Urothelium cell line (cell line): ENCODE measurements around the gene CCR3.

ENCODE experiments used
- DNase-seq: peaks from one replicate; pipeline ENCODE4 v3.0.0; 2011; ENCODE audit warnings: low spot score, mixed read lengths
- FAIRE-seq: peaks from 2 replicates; lab custom pipeline; 2011; peaks lifted over from hg19 to GRCh38; lab: Jason Lieb, UNC

Gene CCR3

GRCh38 chr3:46270474-46270873 is 28.2 kb downstream of the CCR3 start:
- DNase-seq (no peak), FAIRE-seq (no peak)

DNA sequence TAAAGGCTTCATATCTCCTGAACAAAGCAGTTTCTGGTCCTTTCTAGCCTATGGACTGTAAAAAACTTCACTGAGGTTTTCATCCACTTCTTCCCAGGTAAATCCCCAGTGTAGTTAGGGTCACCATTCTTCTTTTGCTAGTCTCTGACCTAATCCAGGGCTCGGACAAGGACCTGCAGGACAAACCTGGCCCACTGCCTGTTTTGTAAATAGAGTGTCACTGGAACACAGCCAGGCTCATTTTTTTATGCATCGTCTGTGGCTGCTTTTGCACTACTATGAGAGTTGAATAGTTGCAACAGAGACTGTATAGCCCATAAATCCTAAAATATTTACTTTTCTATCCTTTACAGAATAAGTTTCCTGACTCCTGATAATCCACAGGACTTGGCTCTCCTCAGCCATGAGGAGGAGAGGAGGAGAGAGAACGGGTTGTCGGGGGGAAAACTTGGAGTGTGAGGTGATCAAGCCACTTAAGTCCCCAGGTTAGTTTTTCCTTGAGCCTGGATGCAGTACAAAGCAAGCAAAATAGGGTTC is 29.0 kb downstream of the CCR3 start:
- DNase-seq (no peak), FAIRE-seq (no peak)

DNA sequence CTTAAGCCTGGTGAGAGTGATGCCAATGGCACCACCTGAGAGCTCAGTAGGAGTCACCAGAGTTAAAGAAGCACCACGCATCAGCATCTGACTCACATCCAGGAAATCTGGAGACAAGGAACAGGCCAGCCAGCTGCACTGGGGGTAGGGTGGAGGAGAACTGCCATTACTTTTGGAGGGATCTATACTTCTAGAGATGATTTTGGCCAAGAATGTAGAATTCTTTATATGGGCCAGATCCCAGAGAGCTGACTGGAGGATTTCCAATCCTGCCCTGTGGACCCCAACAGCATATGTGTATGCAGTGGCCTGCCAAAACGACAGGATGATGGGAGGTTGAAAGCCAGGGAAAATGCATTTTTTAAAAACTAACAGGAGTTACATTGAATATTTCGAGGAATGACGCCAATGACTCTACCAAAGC is 29.8 kb downstream of the CCR3 start:
- FAIRE-seq: no peak
- peak; percentile 34 for DNase-seq

DNA sequence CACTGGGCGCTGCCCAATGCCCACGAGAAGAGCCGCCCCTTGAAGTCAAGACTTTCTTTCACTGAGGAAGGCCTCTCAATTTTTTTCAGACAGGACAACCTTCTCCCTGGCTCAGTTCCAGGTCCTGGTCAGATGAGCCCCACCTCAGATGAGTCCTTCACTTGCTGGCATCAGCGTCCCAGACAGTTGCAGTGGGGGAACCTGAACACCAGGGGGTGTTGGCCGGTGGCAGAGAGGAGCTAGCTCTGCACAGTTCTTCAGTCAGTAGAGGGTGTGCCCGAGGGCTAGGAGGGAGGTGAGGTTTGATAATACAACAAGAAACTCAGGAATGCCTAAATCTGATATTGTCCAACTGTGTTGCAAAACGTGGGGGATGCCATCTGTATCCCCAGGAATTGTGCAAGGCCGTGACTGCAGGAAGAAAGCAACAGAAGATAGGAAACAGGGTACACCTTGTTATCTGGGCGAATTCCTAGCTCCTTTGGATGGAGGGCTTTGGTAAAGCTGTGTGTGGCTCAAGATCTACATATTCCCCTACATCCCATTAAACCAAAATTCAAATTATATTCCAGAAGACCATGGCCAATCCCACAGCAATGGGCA is 34.3 kb downstream of the CCR3 start:
- no peak for FAIRE-seq
- DNase-seq: peak; percentile 25

DNA sequence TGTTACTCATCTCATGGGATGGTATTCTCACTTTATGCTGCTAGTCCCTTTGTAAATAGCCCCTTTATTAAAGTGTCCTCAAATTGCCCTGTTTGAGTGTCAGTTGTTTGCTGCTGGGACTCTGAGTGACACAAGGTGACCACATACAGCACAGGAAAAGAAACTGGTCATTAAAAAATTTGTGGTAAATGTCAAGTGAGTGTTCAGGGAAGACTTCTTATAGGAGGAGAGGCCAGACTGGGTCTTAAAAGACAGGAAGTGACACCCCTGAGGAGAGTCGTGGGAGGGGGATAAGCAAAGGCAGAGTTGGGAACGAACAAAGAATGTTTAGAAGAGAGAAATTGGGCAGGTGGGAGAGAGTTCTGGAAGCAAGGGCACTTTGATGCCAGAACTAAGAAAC is 35.2 kb downstream of the CCR3 start:
- FAIRE-seq (no peak), DNase-seq (no peak)

DNA sequence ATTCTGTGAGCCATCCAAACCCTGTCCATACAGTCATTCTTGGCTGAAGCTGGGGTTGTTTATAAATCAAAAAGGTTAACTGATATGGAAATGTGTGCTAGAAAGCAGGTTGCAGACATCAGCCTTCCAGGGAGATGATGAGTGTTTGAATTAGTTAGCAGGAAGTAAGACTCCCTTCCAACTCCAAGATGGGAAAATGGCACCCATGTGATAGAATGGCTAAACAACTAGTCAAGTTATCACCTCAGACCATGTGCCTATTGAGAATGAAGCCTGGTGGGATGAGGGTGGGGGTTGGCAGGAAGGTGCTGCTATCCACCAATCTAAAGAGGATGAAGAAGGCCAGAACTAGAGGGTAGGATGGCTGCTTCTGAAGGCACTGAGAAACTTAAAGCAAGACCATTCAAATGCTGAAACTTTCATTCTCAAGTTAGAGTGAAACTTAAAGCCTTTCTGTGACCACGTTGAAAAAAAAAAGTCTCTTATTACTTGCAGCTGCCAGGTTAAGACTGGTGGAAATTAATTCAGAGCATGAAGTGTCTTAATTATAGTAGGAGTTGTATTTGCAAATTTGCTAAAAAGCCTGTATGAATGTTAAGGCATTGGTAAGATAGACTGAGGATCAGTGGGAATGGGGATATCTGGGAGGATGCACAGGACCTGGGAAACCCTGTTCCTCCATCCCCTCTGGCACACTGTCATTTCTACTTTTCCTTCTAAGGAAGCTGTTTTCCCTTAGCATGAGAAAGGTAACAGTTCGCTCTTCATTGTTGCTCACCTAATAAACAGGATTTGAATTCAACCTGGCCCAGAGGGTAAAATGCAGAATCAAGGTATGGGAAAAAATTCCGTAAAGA is 36.8 kb downstream of the CCR3 start:
- DNase-seq: no peak
- no peak for FAIRE-seq

- FAIRE-seq (peak; percentile 17), DNase-seq (peak; percentile 67)
Observed at GRCh38 chr3:46280105-46280797, 38.0 kb downstream of the CCR3 start.

DNA sequence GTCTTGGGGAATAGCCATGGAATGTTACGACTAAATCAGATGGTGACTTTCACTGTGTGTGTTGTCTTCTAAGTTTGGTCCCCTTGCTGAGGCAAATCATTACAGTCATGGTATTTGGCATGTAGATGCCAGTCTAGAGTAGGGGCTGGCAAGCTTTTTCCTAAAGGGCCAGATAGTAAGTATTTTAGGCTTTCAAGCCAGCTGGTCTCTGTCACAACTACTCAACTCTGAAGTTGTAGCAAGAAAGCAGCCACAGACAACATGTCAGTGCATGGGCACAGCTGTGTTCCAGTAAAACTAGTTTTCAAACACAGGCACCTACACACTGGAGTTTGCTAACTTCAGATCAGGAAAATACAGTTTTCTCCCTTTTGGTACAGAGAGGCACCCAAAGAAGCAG is 39.3 kb downstream of the CCR3 start:
- DNase-seq (no peak), FAIRE-seq (no peak)

- DNase-seq: no peak
- FAIRE-seq: no peak
Observed at GRCh38 chr3:46282041-46282440, 39.8 kb downstream of the CCR3 start.

DNA sequence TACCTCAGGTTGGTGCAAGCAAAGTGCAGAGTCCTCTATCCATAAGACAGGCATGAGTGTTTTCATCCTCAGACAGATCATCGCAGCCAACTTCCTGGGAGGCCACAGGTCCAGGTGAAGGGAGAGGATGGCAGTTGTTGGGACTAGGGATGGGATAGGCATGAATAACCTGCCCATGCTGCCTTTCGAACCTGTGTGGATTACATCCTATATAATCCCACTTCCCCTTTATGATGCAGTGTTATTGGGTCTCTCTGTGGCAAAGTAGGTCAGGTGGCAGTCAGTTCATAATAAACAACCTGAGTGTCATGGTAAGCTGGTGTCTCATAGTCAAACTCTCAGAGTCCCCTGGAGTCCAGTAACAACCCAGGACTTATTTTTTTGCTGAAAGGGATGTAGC is 40.4 kb downstream of the CCR3 start:
- DNase-seq (no peak), FAIRE-seq (no peak)

GRCh38 chr3:46283881-46284450 is 41.7 kb downstream of the CCR3 start:
- no peak for FAIRE-seq
- DNase-seq: no peak

DNA sequence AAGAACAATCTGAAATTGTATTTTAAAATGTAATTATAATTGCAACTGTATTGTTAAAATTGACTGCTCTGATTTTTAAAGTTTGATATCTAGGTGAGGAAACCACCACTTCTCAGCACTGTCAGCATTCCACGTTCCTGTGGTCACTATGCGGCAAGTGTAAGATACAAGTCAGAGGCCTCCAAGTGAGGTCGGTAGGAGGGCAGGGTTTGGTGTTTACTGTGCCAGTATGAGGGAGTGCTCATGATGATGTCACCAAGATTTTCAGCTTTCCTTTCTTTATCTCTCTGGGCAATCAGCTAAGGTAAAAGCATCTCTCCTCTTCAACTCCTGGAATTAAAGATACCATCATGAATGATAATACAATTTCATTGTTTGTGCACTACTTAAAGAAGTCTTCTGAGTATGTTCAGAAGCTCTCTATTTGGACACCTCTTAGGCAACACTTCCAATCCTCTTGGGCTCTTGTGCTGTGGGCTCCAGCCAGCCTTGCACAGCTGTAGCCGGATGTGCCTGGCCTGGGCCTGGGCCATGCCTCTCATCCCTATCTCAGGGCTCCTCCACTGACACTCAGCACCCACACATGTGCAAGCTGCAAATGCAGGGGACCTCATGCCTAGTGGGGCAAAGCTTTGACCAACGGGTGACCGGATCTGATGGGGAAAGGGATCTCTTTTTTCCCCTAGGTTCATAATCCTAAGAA is 42.9 kb downstream of the CCR3 start:
- FAIRE-seq: no peak

GRCh38 chr3:46285931-46286619 is 43.8 kb downstream of the CCR3 start:
- DNase-seq: no peak
- no peak for FAIRE-seq

More for the DNA sequence above, 42.9 kb downstream of the CCR3 start:
- no peak for DNase-seq

DNA sequence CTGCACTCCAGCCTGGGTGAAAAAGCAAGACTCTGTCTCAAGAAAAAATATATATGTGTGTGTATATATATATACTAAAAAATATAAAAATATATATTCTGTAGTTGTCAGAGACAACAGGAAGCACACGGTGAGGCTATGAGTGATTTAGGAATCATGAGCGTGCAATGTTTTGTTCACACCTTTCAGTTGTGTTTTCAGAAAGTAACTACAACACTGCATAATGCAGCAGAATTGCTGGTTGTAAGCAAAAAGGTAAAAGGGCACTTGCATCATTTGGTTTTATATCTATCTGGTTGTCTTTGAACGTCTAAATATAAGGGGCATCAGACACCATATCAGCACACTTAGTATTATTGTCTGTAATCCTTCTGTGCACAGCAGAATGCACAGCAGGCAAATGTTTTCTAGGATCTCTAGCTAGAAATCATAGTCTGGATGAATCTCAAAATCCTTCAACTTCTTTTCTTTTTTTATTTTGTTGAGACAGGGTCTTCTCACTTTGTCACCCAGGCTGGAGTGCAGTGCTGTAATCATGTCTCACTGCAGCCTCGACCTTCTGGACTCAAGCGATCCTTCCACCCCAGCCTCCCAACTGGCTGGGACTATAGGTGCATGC is 44.8 kb downstream of the CCR3 start:
- FAIRE-seq: no peak

DNA sequence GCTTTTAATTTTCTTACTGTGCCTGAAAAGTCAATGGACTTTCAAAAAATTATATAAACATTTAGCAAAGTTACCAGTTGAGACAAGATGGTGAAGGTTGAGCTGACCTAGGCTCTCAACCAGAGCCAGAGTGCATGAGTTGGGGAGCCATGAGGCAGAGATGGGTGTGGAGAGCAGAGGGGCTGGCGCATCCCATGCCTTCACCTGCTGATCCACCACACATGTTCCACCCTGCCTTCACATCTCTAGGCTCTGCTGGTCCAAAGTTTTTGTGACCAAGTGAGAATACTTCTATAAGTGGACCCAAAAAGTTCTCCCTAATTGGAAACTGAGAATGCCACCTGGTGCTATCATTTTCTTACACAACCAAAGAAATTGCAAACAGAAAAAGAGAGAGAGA is 47.3 kb downstream of the CCR3 start:
- no peak for DNase-seq
- FAIRE-seq: no peak

More for the DNA sequence above, 44.8 kb downstream of the CCR3 start:
- DNase-seq: no peak

- no peak for DNase-seq
- FAIRE-seq: no peak
Observed at GRCh38 chr3:46289966-46290365, 47.7 kb downstream of the CCR3 start.

DNA sequence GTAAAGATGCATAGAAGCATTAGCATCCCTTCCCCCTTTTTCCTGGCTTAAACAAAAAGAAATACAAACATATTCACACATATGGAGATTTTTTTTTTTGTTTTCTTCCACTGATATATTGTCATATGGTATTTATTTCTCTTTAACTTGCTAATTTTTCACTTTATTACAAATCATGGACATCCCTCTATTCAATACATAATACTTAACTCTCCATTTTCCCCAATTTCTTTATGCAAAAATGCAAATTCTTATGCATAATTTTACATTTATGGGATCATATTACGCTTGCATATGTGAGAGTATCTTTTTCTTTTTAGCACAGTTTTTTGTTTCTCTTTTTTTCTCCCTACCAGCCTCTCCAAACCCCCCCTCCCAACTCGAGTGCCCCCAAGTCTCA is 48.8 kb downstream of the CCR3 start:
- FAIRE-seq (no peak), DNase-seq (no peak)

DNA sequence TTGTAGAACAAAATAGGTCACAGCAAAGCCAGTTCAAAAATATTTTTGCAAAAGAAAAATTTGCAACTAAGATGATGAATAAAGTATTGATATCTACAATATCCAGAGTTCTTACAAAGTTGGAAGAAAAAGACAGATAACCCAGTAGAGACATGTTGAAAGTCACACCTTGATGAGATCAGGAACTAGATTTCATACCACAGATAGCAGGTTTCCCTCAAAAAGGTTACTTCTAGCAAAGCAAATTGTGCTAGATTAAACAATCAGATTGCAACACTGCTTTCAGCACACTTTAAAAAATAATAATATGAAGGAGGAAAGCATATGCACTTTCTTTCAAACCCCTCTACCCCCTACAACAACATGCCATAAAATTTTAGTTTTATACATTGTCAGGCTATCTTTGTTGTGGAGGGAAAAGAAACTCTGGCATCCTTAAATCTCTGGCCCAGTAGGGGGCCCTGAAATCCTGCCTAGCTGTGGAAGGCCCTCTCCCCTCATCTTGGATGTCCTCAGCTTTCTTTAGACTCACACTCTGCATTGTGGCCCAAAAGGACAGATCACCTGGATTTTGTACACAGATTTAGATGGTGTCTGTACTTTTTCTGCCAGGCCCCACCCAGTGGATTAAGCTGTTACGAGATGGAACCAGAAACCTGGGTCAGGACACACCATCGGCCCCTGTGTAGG is 50.9 kb downstream of the CCR3 start:
- FAIRE-seq: no peak
- DNase-seq: no peak
